HEK293 (cell line): ENCODE data around the gene MAP3K7CL.

ENCODE experiments used
- CTCF ChIA-PET: fragments of 350-600 bp; formaldehyde crosslinking; extraction: SDS; loops from one replicate; lab custom pipeline; 2021; ENCODE audit warnings: antibody characterized with exemption; lab: Yijun Ruan, JAX
- POLR2A ChIA-PET: fragments of 300-600 bp; formaldehyde crosslinking; extraction: SDS; loops from one replicate; lab custom pipeline; 2020; ENCODE audit warnings: antibody characterized with exemption, inconsistent platforms; lab: Yijun Ruan, JAX
- H3K27ac ChIP-seq: fragments of 200-500 bp; sonication (Bioruptor generic); 2 replicates; pipeline ENCODE4 v1.5.1; 2014; ENCODE audit warnings: low read depth, low read length, control low read depth, inconsistent platforms; ENCODE audit errors: extremely low read depth
- H3K36me3 ChIP-seq, 2 experiments: fragments of 200-500 bp in 1 of 2; sonication (Bioruptor generic) in 1 of 2; 1 replicate in 1 of 2; 2 replicates in 1 of 2; pipeline ENCODE4 v1.5.1; 2014 to 2017; ENCODE audit warnings: inconsistent platforms in 2 of 2, low read length in 2 of 2; ENCODE audit not compliant: control insufficient read depth in 2 of 2, insufficient read depth in 1 of 2
- H3K4me1 ChIP-seq: fragments of 200-500 bp; sonication (Bioruptor generic); 2 replicates; pipeline ENCODE4 v1.5.1; 2014; ENCODE audit warnings: mild to moderate bottlenecking, low read length, inconsistent platforms; ENCODE audit not compliant: control insufficient read depth, insufficient read depth
- H3K4me3 ChIP-seq: 2 replicates; pipeline ENCODE4 v1.5.1; 2011; ENCODE audit warnings: low read depth, mild to moderate bottlenecking, control low read depth, low read length, moderate library complexity
- H3K9me3 ChIP-seq: fragments of 200-500 bp; sonication (Bioruptor generic); 2 replicates; pipeline ENCODE4 v1.5.1; 2014; ENCODE audit warnings: low read depth, low read length, inconsistent platforms; ENCODE audit not compliant: control insufficient read depth, insufficient read depth
- HOXD13 ChIP-seq: sonication (generic); formaldehyde crosslinking; IDR thresholded peaks from 2 replicates; pipeline ENCODE4 v1.8.0; 2022; ENCODE audit warnings: missing genetic modification reagents, borderline replicate concordance
- INSM2 ChIP-seq: fragments of 450-650 bp; formaldehyde crosslinking; IDR thresholded peaks from 2 replicates; pipeline ENCODE4 v1.5.1; 2016; ENCODE audit warnings: missing biosample characterization, missing genetic modification characterization
- PRDM10 ChIP-seq: fragments of 450-650 bp; formaldehyde crosslinking; IDR thresholded peaks from 2 replicates; pipeline ENCODE4 v1.5.1; 2016; ENCODE audit warnings: missing biosample characterization, missing genetic modification characterization
- PRDM6 ChIP-seq: fragments of 450-650 bp; formaldehyde crosslinking; IDR thresholded peaks from 2 replicates; pipeline ENCODE4 v1.5.1; 2017; ENCODE audit warnings: missing biosample characterization, missing genetic modification characterization
- SETDB1 ChIP-seq: IDR thresholded peaks from one replicate; pipeline ENCODE4 v1.6.1; 2017; ENCODE audit warnings: mild to moderate bottlenecking, low read length, moderate library complexity, mixed read lengths; ENCODE audit not compliant: insufficient read length
- SP7 ChIP-seq: fragments of 450-650 bp; formaldehyde crosslinking; IDR thresholded peaks from 2 replicates; pipeline ENCODE4 v1.5.1; 2016; ENCODE audit warnings: missing biosample characterization, missing genetic modification characterization
- ZNF2 ChIP-seq: fragments of 450-650 bp; formaldehyde crosslinking; IDR thresholded peaks from 2 replicates; pipeline ENCODE4 v1.5.1; 2016; ENCODE audit warnings: missing biosample characterization, missing genetic modification characterization
- ZNF274 ChIP-seq, 2 experiments: fragments of 200-500 bp in 1 of 2; fragments of 450-650 bp in 1 of 2; sonication (Bioruptor generic) in 1 of 2; formaldehyde crosslinking in 1 of 2; IDR thresholded peaks; 2 replicates each; pipeline versions ENCODE4 v1.5.1 to v1.6.1; 2014 to 2016; ENCODE audit warnings: borderline replicate concordance in 1 of 2, inconsistent platforms in 1 of 2, low read length in 1 of 2, missing biosample characterization in 1 of 2, missing genetic modification characterization in 1 of 2
- ZNF302 ChIP-seq: fragments of 450-650 bp; formaldehyde crosslinking; IDR thresholded peaks from 2 replicates; pipeline ENCODE4 v1.5.1; 2016; ENCODE audit warnings: missing biosample characterization, missing genetic modification characterization, low read depth
- ZNF354C ChIP-seq: fragments of 450-650 bp; formaldehyde crosslinking; IDR thresholded peaks from 2 replicates; pipeline ENCODE4 v1.5.1; 2016; ENCODE audit warnings: missing biosample characterization, missing genetic modification characterization, low read depth, borderline replicate concordance
- ZNF544 ChIP-seq: fragments of 450-650 bp; formaldehyde crosslinking; IDR thresholded peaks from 2 replicates; pipeline ENCODE4 v1.5.0; 2017; ENCODE audit warnings: missing biosample characterization, missing genetic modification characterization
- ZNF549 ChIP-seq: fragments of 450-650 bp; IDR thresholded peaks from 2 replicates; pipeline ENCODE4 v1.5.1; 2018; ENCODE audit warnings: missing biosample characterization, missing genetic modification characterization, mild to moderate bottlenecking, inconsistent platforms, moderate library complexity
- ZNF571 ChIP-seq: fragments of 450-650 bp; formaldehyde crosslinking; IDR thresholded peaks from 2 replicates; pipeline ENCODE4 v1.5.0; 2017; ENCODE audit warnings: missing biosample characterization, missing genetic modification characterization
- ZNF621 ChIP-seq: fragments of 450-650 bp; formaldehyde crosslinking; IDR thresholded peaks from 2 replicates; pipeline ENCODE4 v1.5.1; 2017; ENCODE audit warnings: missing biosample characterization, missing genetic modification characterization
- ZNF658 ChIP-seq: fragments of 450-650 bp; formaldehyde crosslinking; IDR thresholded peaks from 2 replicates; pipeline ENCODE4; 2016; ENCODE audit warnings: missing biosample characterization, missing genetic modification characterization
- ZNF777 ChIP-seq: fragments of 450-650 bp; formaldehyde crosslinking; IDR thresholded peaks from 2 replicates; pipeline ENCODE4 v1.5.1; 2017; ENCODE audit warnings: missing biosample characterization, missing genetic modification characterization, borderline replicate concordance
- ZSCAN16 ChIP-seq: fragments of 450-650 bp; formaldehyde crosslinking; IDR thresholded peaks from 2 replicates; pipeline ENCODE4 v1.5.1; 2016; ENCODE audit warnings: missing biosample characterization, missing genetic modification characterization
- ZSCAN5A ChIP-seq: fragments of 450-650 bp; formaldehyde crosslinking; IDR thresholded peaks from 2 replicates; pipeline ENCODE4 v1.5.1; 2016; ENCODE audit warnings: missing biosample characterization, missing genetic modification characterization
- ZXDB ChIP-seq: fragments of 450-650 bp; formaldehyde crosslinking; IDR thresholded peaks from 2 replicates; pipeline ENCODE4 v1.5.1; 2016; ENCODE audit warnings: missing biosample characterization, missing genetic modification characterization
- TF ChIP-seq, protein P1 (sequence below): fragments of 450-650 bp; formaldehyde crosslinking; IDR thresholded peaks from 2 replicates; pipeline ENCODE4 v1.5.1; 2016; ENCODE audit warnings: missing biosample characterization, missing genetic modification characterization

MAP3K7CL gene

GRCh38 chr21:29196670-29197191, 66.3 kb downstream of the MAP3K7CL start:
- ChIA-PET CTCF (interaction anchor here (0.6 to 1.6 kb wide), 7 partner anchors 9 to 433 kb away, joined by 3 to 5 read pairs (median 3); no protein-coding TSS in a partner anchor), POLR2A (no interaction called here)
- no peak overlapping the region for H3K4me3 ChIP-seq
- no peak overlapping the region for H3K27ac ChIP-seq
- TF ChIP-seq SP7 = peak; percentile 5
- no peak for TF ChIP-seq HOXD13 (CRISPR knock-in tag)
- H3K36me3 ChIP-seq = no peaks in the 10 kb centered on the region
- no peaks in the 10 kb centered on the region; the same call in 1 of the 2 replicates for H3K9me3 ChIP-seq
- no peaks in the 10 kb centered on the region for H3K4me1 ChIP-seq

- Histone ChIP-seq H3K4me3 (no peak overlapping the region), H3K4me1 (no peaks in the 10 kb centered on the region), H3K9me3 (no peaks in the 10 kb centered on the region; the same call in none of the 2 replicates), H3K36me3 (no peaks in the 10 kb centered on the region), H3K27ac (no peak overlapping the region)
- ChIA-PET CTCF (interaction anchor here (0.7 to 0.9 kb wide), 2 partner anchors 32 kb away, joined by 3 to 4 read pairs; no protein-coding TSS in a partner anchor), POLR2A (no interaction called here)
- TF ChIP-seq SETDB1 (peak; percentile 43), INSM2 (no peak), ZSCAN16 (tag by site-specific recombination) (no peak), ZNF2 (tag by site-specific recombination) (no peak)
Observed at GRCh38 chr21:29201186-29201585, 70.7 kb downstream of the MAP3K7CL start.

- Histone ChIP-seq H3K4me3 (no peak overlapping the region), H3K9me3 (no peaks in the 10 kb centered on the region; the same call in none of the 2 replicates), H3K36me3 (no peaks in the 10 kb centered on the region), H3K4me1 (no peaks in the 10 kb centered on the region), H3K27ac (no peak overlapping the region)
- ChIA-PET POLR2A (no interaction called here), CTCF (interaction anchor here (1.0 kb wide), 1 partner anchor 16 kb away, joined by 4 read pairs; no protein-coding TSS in a partner anchor)
- TF ChIP-seq ZNF621 (tag by site-specific recombination) (no peak), ZNF544 (tag by site-specific recombination) (no peak), PRDM6 (tag by site-specific recombination) (no peak), ZXDB (tag by site-specific recombination) (no peak), ZNF658 (tag by site-specific recombination) (no peak), ZNF302 (tag by site-specific recombination) (no peak), ZNF549 (tag by site-specific recombination) (no peak), ZNF274 (IDR thresholded peaks at IDR 0.05; ENCODE audit: low read length) (no peak), ZNF274 (tag by site-specific recombination; IDR thresholded peaks at IDR 0.05; ENCODE audit: borderline replicate concordance) (no peak), ZNF571 (tag by site-specific recombination) (no peak), PRDM10 (no peak), ZNF354C (tag by site-specific recombination) (no peak), ZSCAN5A (no peak), ZNF777 (tag by site-specific recombination) (no peak)
- TF ChIP-seq, protein P1, sequence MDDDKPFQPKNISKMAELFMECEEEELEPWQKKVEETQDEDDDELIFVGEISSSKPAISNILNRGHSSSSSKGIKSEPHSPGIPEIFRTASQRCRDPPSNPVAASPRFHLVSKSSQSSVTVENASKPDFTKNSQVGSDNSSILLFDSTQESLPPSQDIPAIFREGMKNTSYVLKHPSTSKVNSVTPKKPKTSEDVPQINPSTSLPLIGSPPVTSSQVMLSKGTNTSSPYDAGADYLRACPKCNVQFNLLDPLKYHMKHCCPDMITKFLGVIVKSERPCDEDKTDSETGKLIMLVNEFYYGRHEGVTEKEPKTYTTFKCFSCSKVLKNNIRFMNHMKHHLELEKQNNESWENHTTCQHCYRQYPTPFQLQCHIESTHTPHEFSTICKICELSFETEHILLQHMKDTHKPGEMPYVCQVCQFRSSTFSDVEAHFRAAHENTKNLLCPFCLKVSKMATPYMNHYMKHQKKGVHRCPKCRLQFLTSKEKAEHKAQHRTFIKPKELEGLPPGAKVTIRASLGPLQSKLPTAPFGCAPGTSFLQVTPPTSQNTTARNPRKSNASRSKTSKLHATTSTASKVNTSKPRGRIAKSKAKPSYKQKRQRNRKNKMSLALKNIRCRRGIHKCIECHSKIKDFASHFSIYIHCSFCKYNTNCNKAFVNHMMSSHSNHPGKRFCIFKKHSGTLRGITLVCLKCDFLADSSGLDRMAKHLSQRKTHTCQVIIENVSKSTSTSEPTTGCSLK = no peak
Observed at GRCh38 chr21:29205009-29205408, 74.6 kb downstream of the MAP3K7CL start.
